K562 (cell line): ENCODE results near the gene HDAC3. TPM values are rescaled to one million over a fixed set of nuclear protein-coding genes. Genes with fewer than 3 reads are reported as not detected.

Experiments used
- BMI1 ChIP-seq: fragments of 150-350 bp; IDR thresholded peaks from 2 replicates; pipeline ENCODE4 v1.6.1; 2014; ENCODE audit warnings: low read length
- CTBP1 ChIP-seq: fragments of 450-650 bp; IDR thresholded peaks from 2 replicates; pipeline ENCODE4 v1.6.1; 2016; ENCODE audit warnings: borderline replicate concordance
- ELK1 ChIP-seq: sonication (generic); formaldehyde crosslinking; IDR thresholded peaks from 2 replicates; pipeline ENCODE4 v1.8.1; 2022; ENCODE audit warnings: missing genetic modification reagents
- FOXK2 ChIP-seq, 2 experiments: fragments of 450-650 bp; IDR thresholded peaks in 1 of 2; conservative IDR thresholded peaks in 1 of 2; 2 replicates each; pipeline ENCODE4 v1.6.1; 2016; ENCODE audit warnings: low read depth in 2 of 2, mild to moderate bottlenecking in 1 of 2
- GATAD2A ChIP-seq: fragments of 450-650 bp; IDR thresholded peaks from 2 replicates; pipeline ENCODE4 v1.6.1; 2017
- MIER1 ChIP-seq: fragments of 450-650 bp; IDR thresholded peaks from 2 replicates; pipeline ENCODE4 v1.6.1; 2016; ENCODE audit warnings: antibody characterized with exemption, mild to moderate bottlenecking, low read depth
- PKNOX1 ChIP-seq: fragments of 450-650 bp; IDR thresholded peaks from 2 replicates; pipeline ENCODE4 v1.6.1; 2016
- PRPF4 ChIP-seq: fragments of 200-400 bp; formaldehyde crosslinking; IDR thresholded peaks from one replicate; pipeline ENCODE4 v1.6.1; 2017; ENCODE audit warnings: low read length, low read depth, mild to moderate bottlenecking; ENCODE audit not compliant: insufficient read depth, poor library complexity, severe bottlenecking
- RBFOX2 ChIP-seq: fragments of 200-400 bp; formaldehyde crosslinking; IDR thresholded peaks from 2 replicates; pipeline ENCODE4 v1.6.1; 2017; ENCODE audit warnings: low read depth, mild to moderate bottlenecking, low read length, moderate library complexity
- TCFL5 ChIP-seq: fragments of 250-450 bp; sonication (Bioruptor Pico); conservative IDR thresholded peaks from 2 replicates; pipeline ENCODE4 v1.6.1; 2021; ENCODE audit warnings: mild to moderate bottlenecking, moderate library complexity, matching md5 sums
- TFE3 ChIP-seq: fragments of 450-650 bp; formaldehyde crosslinking; IDR thresholded peaks from 2 replicates; pipeline ENCODE4 v1.4.0; 2020; ENCODE audit warnings: mild to moderate bottlenecking, mixed read lengths
- polyA plus RNA-seq, 8 experiments: library from polyadenylated mRNA; depleted of rRNA in 4 of 8; stranded (reverse) in 5 of 8; unstranded in 3 of 8; fragments of >200 nt; fragmentation: Nextera tagmentation in 2 of 8; fragmentation: Illumina TruSeq in 1 of 8; extraction: Ambion mirVana in 2 of 8; extraction: Trizol in 1 of 8; gene quantifications; 2 replicates each; pipeline versions ENCODE4 v1.2.1 to v1.2.3, GENCODE V29; 2011 to 2014; ENCODE audit warnings: inconsistent platforms in 1 of 8, missing spikeins in 1 of 8
- total RNA-seq, 7 experiments: library from RNA; depleted of rRNA in 6 of 7; stranded (reverse); fragments of >200 nt in 6 of 7; fragmentation: Illumina TruSeq in 2 of 7; extraction: Trizol in 2 of 7; gene quantifications; 2 replicates each; pipeline versions ENCODE4 v1.2.1 to v1.2.3, GENCODE V29; 2011 to 2021; ENCODE audit warnings: low replicate concordance in 1 of 7
- TF ChIP-seq, protein P1 (sequence below): fragments of 200-600 bp; sonication (generic); IDR thresholded peaks from one replicate; pipeline ENCODE4 v1.6.1; 2012; ENCODE audit warnings: mild to moderate bottlenecking, low read depth, low read length, inconsistent platforms

HDAC3 gene
- total and polyA plus RNA-seq, 9 of the 15 experiments (the other 6 are each of a cell fraction or from before 2014, with no cell fraction given): 89.7 to 191 (median 119) TPM

DNA sequence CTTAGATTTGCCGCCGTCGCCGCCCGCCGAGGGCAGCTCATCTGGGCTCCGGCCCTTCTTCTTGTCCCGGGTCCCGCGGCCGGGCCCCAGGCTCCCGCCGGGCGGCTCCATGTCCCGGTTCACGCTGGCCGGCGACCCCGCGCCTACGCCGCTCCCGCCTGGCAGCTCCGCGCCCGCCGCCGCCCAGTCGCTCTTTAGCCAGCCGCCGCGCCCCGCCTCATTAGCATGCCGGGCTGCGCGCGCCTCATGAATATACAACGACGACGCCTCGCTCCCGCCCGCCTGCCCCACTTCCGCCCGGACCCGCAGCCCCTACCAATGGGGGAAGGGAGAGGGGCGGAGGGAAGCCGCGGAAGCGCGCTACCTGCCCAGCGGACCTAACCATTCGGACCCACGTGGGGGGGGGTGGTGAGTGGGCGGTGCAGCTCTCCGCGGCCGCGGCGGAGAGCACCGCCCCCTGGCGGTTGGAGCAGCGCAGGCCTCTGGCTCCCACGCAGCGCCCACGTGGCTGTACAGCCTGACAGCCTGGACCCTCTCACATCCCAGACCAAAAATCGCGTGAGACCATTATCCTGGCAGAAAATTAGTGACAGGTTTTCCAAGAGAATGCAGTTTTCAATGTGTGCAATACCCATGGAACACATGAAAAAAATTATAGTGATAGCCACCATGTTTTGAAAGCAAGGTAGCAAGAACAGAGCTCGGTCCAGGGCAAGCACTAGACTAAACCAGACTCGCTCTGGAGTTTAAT lies 17.7 kb downstream of the HDAC3 start, which contains the start of gene DIAPH1 (continued):
- TF ChIP-seq MIER1 (no peak), PRPF4 (peak; percentile 79), TCFL5 (no peak), GATAD2A (no peak), PKNOX1 (no peak), ELK1 (CRISPR knock-in tag) (no peak), BMI1 (no peak), CTBP1 (peak; percentile 94), RBFOX2 (peak; percentile 94), TFE3 (CRISPR knock-in tag) (no peak), FOXK2 (conservative IDR thresholded peaks at IDR 0.05 in 1 of 2, IDR thresholded peaks at IDR 0.05 in 1 of 2; ENCODE audit: low read depth in 2 of 2) (peak; percentile 62 to 99)
- TF ChIP-seq, protein P1, sequence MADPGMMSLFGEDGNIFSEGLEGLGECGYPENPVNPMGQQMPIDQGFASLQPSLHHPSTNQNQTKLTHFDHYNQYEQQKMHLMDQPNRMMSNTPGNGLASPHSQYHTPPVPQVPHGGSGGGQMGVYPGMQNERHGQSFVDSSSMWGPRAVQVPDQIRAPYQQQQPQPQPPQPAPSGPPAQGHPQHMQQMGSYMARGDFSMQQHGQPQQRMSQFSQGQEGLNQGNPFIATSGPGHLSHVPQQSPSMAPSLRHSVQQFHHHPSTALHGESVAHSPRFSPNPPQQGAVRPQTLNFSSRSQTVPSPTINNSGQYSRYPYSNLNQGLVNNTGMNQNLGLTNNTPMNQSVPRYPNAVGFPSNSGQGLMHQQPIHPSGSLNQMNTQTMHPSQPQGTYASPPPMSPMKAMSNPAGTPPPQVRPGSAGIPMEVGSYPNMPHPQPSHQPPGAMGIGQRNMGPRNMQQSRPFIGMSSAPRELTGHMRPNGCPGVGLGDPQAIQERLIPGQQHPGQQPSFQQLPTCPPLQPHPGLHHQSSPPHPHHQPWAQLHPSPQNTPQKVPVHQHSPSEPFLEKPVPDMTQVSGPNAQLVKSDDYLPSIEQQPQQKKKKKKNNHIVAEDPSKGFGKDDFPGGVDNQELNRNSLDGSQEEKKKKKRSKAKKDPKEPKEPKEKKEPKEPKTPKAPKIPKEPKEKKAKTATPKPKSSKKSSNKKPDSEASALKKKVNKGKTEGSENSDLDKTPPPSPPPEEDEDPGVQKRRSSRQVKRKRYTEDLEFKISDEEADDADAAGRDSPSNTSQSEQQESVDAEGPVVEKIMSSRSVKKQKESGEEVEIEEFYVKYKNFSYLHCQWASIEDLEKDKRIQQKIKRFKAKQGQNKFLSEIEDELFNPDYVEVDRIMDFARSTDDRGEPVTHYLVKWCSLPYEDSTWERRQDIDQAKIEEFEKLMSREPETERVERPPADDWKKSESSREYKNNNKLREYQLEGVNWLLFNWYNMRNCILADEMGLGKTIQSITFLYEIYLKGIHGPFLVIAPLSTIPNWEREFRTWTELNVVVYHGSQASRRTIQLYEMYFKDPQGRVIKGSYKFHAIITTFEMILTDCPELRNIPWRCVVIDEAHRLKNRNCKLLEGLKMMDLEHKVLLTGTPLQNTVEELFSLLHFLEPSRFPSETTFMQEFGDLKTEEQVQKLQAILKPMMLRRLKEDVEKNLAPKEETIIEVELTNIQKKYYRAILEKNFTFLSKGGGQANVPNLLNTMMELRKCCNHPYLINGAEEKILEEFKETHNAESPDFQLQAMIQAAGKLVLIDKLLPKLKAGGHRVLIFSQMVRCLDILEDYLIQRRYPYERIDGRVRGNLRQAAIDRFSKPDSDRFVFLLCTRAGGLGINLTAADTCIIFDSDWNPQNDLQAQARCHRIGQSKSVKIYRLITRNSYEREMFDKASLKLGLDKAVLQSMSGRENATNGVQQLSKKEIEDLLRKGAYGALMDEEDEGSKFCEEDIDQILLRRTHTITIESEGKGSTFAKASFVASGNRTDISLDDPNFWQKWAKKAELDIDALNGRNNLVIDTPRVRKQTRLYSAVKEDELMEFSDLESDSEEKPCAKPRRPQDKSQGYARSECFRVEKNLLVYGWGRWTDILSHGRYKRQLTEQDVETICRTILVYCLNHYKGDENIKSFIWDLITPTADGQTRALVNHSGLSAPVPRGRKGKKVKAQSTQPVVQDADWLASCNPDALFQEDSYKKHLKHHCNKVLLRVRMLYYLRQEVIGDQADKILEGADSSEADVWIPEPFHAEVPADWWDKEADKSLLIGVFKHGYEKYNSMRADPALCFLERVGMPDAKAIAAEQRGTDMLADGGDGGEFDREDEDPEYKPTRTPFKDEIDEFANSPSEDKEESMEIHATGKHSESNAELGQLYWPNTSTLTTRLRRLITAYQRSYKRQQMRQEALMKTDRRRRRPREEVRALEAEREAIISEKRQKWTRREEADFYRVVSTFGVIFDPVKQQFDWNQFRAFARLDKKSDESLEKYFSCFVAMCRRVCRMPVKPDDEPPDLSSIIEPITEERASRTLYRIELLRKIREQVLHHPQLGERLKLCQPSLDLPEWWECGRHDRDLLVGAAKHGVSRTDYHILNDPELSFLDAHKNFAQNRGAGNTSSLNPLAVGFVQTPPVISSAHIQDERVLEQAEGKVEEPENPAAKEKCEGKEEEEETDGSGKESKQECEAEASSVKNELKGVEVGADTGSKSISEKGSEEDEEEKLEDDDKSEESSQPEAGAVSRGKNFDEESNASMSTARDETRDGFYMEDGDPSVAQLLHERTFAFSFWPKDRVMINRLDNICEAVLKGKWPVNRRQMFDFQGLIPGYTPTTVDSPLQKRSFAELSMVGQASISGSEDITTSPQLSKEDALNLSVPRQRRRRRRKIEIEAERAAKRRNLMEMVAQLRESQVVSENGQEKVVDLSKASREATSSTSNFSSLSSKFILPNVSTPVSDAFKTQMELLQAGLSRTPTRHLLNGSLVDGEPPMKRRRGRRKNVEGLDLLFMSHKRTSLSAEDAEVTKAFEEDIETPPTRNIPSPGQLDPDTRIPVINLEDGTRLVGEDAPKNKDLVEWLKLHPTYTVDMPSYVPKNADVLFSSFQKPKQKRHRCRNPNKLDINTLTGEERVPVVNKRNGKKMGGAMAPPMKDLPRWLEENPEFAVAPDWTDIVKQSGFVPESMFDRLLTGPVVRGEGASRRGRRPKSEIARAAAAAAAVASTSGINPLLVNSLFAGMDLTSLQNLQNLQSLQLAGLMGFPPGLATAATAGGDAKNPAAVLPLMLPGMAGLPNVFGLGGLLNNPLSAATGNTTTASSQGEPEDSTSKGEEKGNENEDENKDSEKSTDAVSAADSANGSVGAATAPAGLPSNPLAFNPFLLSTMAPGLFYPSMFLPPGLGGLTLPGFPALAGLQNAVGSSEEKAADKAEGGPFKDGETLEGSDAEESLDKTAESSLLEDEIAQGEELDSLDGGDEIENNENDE: no peak
